Measurements from ENCODE around the gene REXO1. TPM values are rescaled to one million over a fixed set of nuclear protein-coding genes. Genes with fewer than 3 reads are reported as not detected.

The REXO1 gene
- total and polyA plus RNA-seq, 9 of the 15 experiments (the other 6 are each of a cell fraction or from before 2014, with no cell fraction given), result 0.04 to 63.3 (median 15.8) TPM

DNA sequence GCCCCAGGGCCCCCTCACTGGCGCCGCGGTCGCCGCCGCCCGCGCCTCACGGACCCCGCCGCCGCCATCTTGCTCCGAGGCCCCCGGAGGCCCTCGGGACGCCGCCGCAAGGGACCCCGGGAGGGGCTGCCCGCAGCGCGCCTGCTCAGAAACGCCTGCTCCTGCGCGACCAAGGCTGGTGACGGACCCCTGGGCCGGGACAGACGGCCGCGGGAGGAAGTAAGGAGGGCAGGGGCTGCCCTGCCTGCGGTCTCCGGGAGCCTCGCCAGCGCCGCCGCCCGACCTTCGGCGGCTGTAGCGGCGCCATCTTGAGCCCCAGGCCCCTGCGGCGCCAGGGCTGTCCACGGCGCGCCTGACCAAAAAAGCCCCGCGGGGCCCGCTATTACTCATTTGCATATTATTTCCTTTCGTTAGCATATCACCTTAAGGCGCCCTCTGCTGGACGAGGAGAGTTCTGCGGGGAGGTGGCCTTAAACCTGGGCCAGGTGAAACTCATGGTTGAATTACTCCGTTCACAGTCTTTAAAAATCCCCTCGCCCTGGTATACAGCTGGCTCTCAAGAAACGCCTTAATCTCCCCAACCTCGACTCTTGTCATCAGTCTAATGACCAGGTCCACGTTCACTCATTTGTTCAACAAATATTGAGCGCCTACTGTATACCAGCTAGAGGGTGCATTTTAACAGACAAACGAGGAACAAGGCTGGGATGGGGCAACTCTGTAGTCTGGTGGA lies at the start of gene REXO1 (continued):
- TF ChIP-seq CEBPG (CRISPR knock-in tag; IDR thresholded peaks at IDR 0.05) (no peak), CEBPG (tag; conservative IDR thresholded peaks at IDR 0.05 in 1 of 2, IDR thresholded peaks at IDR 0.05 in 1 of 2) (no peak), ZNF785 (CRISPR knock-in tag; IDR thresholded peaks at IDR 0.05) (no peak), USF1 (CRISPR knock-in tag; IDR thresholded peaks at IDR 0.05) (no peak), FOXK1 (CRISPR knock-in tag; IDR thresholded peaks at IDR 0.05; ENCODE audit: borderline replicate concordance) (no peak), RBM22 (IDR thresholded peaks at IDR 0.05; ENCODE audit: low read depth, low read length, poor library complexity, severe bottlenecking) (no peak), GATA2 (CRISPR knock-in tag; IDR thresholded peaks at IDR 0.05) (no peak), SIRT6 (IDR thresholded peaks at IDR 0.05; ENCODE audit: low read depth, low read length) (no peak), POLR3A (IDR thresholded peaks at IDR 0.05; ENCODE audit: borderline replicate concordance, extremely low read depth, insufficient read depth, insufficient read length) (no peak), MCM2 (IDR thresholded peaks at IDR 0.05; ENCODE audit: low read depth) (no peak), CXXC5 (CRISPR knock-in tag; IDR thresholded peaks at IDR 0.05) (peak; percentile 93), ZNF146 (CRISPR knock-in tag; IDR thresholded peaks at IDR 0.05; ENCODE audit: unreplicated experiment) (no peak), CHD4 (IDR thresholded peaks at IDR 0.05; ENCODE audit: insufficient read depth, insufficient replicate concordance, low read depth, low read length, poor library complexity, severe bottlenecking) (peak; percentile 80), HDAC3 (IDR thresholded peaks at IDR 0.05; ENCODE audit: borderline replicate concordance, partially characterized antibody) (no peak), GMEB1 (CRISPR knock-in tag; IDR thresholded peaks at IDR 0.05) (peak; percentile 66), DIDO1 (tag; IDR thresholded peaks at IDR 0.05; ENCODE audit: low read depth) (peak; percentile 45; the same call in 1 of the 2 replicates), NFATC3 (IDR thresholded peaks at IDR 0.05) (no peak), RBFOX2 (IDR thresholded peaks at IDR 0.05; ENCODE audit: low read depth, low read length) (peak; percentile 83), MCM3 (IDR thresholded peaks at IDR 0.05) (no peak), TRIM24 (IDR thresholded peaks at IDR 0.05) (no peak)
- TF ChIP-seq, protein P1, sequence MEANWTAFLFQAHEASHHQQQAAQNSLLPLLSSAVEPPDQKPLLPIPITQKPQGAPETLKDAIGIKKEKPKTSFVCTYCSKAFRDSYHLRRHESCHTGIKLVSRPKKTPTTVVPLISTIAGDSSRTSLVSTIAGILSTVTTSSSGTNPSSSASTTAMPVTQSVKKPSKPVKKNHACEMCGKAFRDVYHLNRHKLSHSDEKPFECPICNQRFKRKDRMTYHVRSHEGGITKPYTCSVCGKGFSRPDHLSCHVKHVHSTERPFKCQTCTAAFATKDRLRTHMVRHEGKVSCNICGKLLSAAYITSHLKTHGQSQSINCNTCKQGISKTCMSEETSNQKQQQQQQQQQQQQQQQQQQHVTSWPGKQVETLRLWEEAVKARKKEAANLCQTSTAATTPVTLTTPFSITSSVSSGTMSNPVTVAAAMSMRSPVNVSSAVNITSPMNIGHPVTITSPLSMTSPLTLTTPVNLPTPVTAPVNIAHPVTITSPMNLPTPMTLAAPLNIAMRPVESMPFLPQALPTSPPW (CRISPR knock-in tag; IDR thresholded peaks at IDR 0.05), result peak; percentile 61
- TF ChIP-seq, protein P2, sequence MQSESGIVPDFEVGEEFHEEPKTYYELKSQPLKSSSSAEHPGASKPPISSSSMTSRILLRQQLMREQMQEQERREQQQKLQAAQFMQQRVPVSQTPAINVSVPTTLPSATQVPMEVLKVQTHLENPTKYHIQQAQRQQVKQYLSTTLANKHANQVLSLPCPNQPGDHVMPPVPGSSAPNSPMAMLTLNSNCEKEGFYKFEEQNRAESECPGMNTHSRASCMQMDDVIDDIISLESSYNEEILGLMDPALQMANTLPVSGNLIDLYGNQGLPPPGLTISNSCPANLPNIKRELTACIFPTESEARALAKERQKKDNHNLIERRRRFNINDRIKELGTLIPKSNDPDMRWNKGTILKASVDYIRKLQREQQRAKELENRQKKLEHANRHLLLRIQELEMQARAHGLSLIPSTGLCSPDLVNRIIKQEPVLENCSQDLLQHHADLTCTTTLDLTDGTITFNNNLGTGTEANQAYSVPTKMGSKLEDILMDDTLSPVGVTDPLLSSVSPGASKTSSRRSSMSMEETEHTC (IDR thresholded peaks at IDR 0.05), result no peak
- TF ChIP-seq, protein P3, sequence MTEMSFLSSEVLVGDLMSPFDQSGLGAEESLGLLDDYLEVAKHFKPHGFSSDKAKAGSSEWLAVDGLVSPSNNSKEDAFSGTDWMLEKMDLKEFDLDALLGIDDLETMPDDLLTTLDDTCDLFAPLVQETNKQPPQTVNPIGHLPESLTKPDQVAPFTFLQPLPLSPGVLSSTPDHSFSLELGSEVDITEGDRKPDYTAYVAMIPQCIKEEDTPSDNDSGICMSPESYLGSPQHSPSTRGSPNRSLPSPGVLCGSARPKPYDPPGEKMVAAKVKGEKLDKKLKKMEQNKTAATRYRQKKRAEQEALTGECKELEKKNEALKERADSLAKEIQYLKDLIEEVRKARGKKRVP (CRISPR knock-in tag; IDR thresholded peaks at IDR 0.05), result 0 out of 2 replicates have a peak, but pooled peaks have one; percentile 62

Measured in K562 (cell line).